Gastroesophageal sphincter (tissue), 3 donors: ENCODE results near the gene GABRD.

ENCODE experiments used
- CTCF ChIP-seq, 4 experiments: fragments of 200-600 bp in 2 of 4; fragments of 450-650 bp in 2 of 4; sonication (generic) in 1 of 4; IDR thresholded peaks; one replicate each; pipeline ENCODE4 v1.5.1; 2017 to 2019; ENCODE audit warnings: antibody characterized with exemption in 4 of 4, mild to moderate bottlenecking in 2 of 4, moderate library complexity in 2 of 4
- POLR2A ChIP-seq, 2 donors: fragments of 450-650 bp; IDR thresholded peaks; one replicate each; pipeline ENCODE4 v1.6.1; 2017; ENCODE audit warnings: antibody characterized with exemption in 2 of 2, mild to moderate bottlenecking in 2 of 2, moderate library complexity in 1 of 2

GRCh38 chr1:2074396-2074795 lies 55.3 kb downstream of the GABRD start:
- TF ChIP-seq CTCF (IDR thresholded peaks at IDR 0.05) (no peak), POLR2A (IDR thresholded peaks at IDR 0.05) (no peak)
